Smooth muscle cell (in vitro differentiated cells): Measurements from ENCODE around the gene SLC39A8. TPM values are rescaled to one million over a fixed set of nuclear protein-coding genes. Genes with fewer than 3 reads are reported as not detected.

Experiments used
- DNase-seq: peaks from one replicate; lab custom pipeline; 2025; ENCODE audit not compliant: unreplicated experiment; lab: John Stamatoyannopoulos, UW
- H2AFZ ChIP-seq: fragments of 200-600 bp; sonication (generic); 2 replicates; pipeline ENCODE4 v1.6.0; 2016; ENCODE audit warnings: antibody characterized with exemption, low read depth, mild to moderate bottlenecking
- H3F3A ChIP-seq: fragments of 200-600 bp; sonication (generic); 2 replicates; pipeline ENCODE4 v1.6.0; 2017; ENCODE audit warnings: antibody characterized with exemption, low read depth
- H3K27ac ChIP-seq: fragments of 200-600 bp; sonication (generic); 2 replicates; pipeline ENCODE4 v1.5.1; 2016; ENCODE audit warnings: low read depth, mild to moderate bottlenecking
- H3K27me3 ChIP-seq: fragments of 200-600 bp; sonication (generic); 2 replicates; pipeline ENCODE4 v1.6.1; 2016; ENCODE audit warnings: low read depth, mild to moderate bottlenecking
- H3K36me3 ChIP-seq: fragments of 200-600 bp; sonication (generic); 2 replicates; pipeline ENCODE4 v1.5.1; 2016; ENCODE audit warnings: low read depth
- H3K4me1 ChIP-seq: fragments of 200-600 bp; sonication (generic); 2 replicates; pipeline ENCODE4 v1.5.1; 2016; ENCODE audit warnings: low read depth
- H3K4me2 ChIP-seq: fragments of 200-600 bp; sonication (generic); 2 replicates; pipeline ENCODE4 v1.6.0; 2016; ENCODE audit warnings: mild to moderate bottlenecking
- H3K4me3 ChIP-seq: fragments of 200-600 bp; sonication (generic); 2 replicates; pipeline ENCODE4 v1.5.1; 2016; ENCODE audit warnings: mild to moderate bottlenecking
- H3K79me2 ChIP-seq: fragments of 200-600 bp; sonication (generic); 2 replicates; pipeline ENCODE4 v1.6.0; 2016; ENCODE audit warnings: low read depth, mild to moderate bottlenecking
- H3K9ac ChIP-seq: fragments of 200-600 bp; sonication (generic); 2 replicates; pipeline ENCODE4 v1.6.0; 2016; ENCODE audit warnings: low read depth
- H3K9me3 ChIP-seq: fragments of 200-600 bp; sonication (generic); replicated peaks from 2 replicates; pipeline ENCODE4 v1.5.1; 2016; ENCODE audit warnings: low read depth
- H4K20me1 ChIP-seq: fragments of 200-600 bp; sonication (generic); 2 replicates; pipeline ENCODE4 v1.6.0; 2016; ENCODE audit warnings: low read depth
- CTCF ChIP-seq: fragments of 200-600 bp; sonication (generic); IDR thresholded peaks from 2 replicates; pipeline ENCODE4 v1.5.1; 2017; ENCODE audit warnings: borderline replicate concordance, mild to moderate bottlenecking, antibody characterized with exemption; ENCODE audit not compliant: insufficient read depth, poor library complexity, severe bottlenecking
- whole genome bisulfite sequencing: methylation state at CpG from one replicate; pipeline ENCODE4 v1.1.7; 2016; ENCODE audit warnings: low lambda C conversion rate; 5-methylcytosine and 5-hydroxymethylcytosine counted together
- polyA plus RNA-seq: library from polyadenylated mRNA; unstranded; fragments of >200 nt; fragmentation: Nextera tagmentation; extraction: Ambion mirVana; gene quantifications from 2 replicates; pipeline ENCODE4 v1.2.1, GENCODE V29; 2016
- total RNA-seq: library from RNA; depleted of rRNA; stranded (reverse); fragments of >200 nt; gene quantifications from 2 replicates; pipeline ENCODE4 v1.2.3, GENCODE V29; 2014

Gene SLC39A8
- total and polyA plus RNA-seq, 2 experiments from 2014 or later, result 3.7 to 16.1 TPM

- TF ChIP-seq CTCF, result no peak
- Histone ChIP-seq H4K20me1 (no peaks in the 10 kb centered on the region), H3K79me2 (no peaks in the 10 kb centered on the region), H3F3A (no peaks in the 10 kb centered on the region), H3K4me3 (no peak overlapping the region), H3K9me3 (no peaks in the 10 kb centered on the region), H2AFZ (no peak overlapping the region), H3K4me2 (no peak overlapping the region), H3K27me3 (no peaks in the 10 kb centered on the region), H3K9ac (no peak overlapping the region), H3K4me1 (peaks cover 9% of the 10 kb centered on the region), H3K36me3 (no peaks in the 10 kb centered on the region), H3K27ac (no peak overlapping the region)
- 94% methylated on average over 8 of the region's 8 CpGs for WGBS
- DNase-seq, result no peak
Observed at GRCh38 chr4:102272318-102272717, 73.0 kb downstream of the SLC39A8 start.

- Histone ChIP-seq H3F3A (no peaks in the 10 kb centered on the region), H3K4me2 (no peak overlapping the region), H3K4me3 (no peak overlapping the region), H3K9ac (no peak overlapping the region), H3K36me3 (no peaks in the 10 kb centered on the region), H3K9me3 (no peaks in the 10 kb centered on the region), H4K20me1 (no peaks in the 10 kb centered on the region), H3K27me3 (no peaks in the 10 kb centered on the region), H3K79me2 (no peaks in the 10 kb centered on the region), H3K27ac (no peak overlapping the region), H3K4me1 (peaks cover 9% of the 10 kb centered on the region), H2AFZ (no peak overlapping the region)
- TF ChIP-seq CTCF, result no peak
- DNase-seq, result no peak
Observed at GRCh38 chr4:102268355-102268754, 76.9 kb downstream of the SLC39A8 start.

GRCh38 chr4:102263024-102263787 is 82.1 kb downstream of the SLC39A8 start:
- H3K9me3 ChIP-seq, result no peaks in the 10 kb centered on the region
- H2AFZ ChIP-seq, result no peak overlapping the region
- H4K20me1 ChIP-seq, result no peaks in the 10 kb centered on the region
- H3F3A ChIP-seq, result peaks cover 5% of the 10 kb centered on the region
- H3K4me2 ChIP-seq, result peak overlapping the region; percentile 25
- H3K9ac ChIP-seq, result no peak overlapping the region
- no peak for DNase-seq
- H3K27ac ChIP-seq, result no peak overlapping the region
- no peaks in the 10 kb centered on the region for H3K27me3 ChIP-seq
- H3K36me3 ChIP-seq, result no peaks in the 10 kb centered on the region
- peak; percentile 62 for TF ChIP-seq CTCF
- H3K79me2 ChIP-seq, result no peaks in the 10 kb centered on the region
- peaks cover 12% of the 10 kb centered on the region for H3K4me1 ChIP-seq
- H3K4me3 ChIP-seq, result no peak overlapping the region
- WGBS, result 53% methylated on average over 3 of the region's 3 CpGs

GRCh38 chr4:102259702-102260101 is 85.6 kb downstream of the SLC39A8 start:
- Histone ChIP-seq H3K4me2 (no peak overlapping the region), H3K4me3 (no peak overlapping the region), H3F3A (peaks cover 5% of the 10 kb centered on the region), H3K9me3 (no peaks in the 10 kb centered on the region), H4K20me1 (no peaks in the 10 kb centered on the region), H2AFZ (no peak overlapping the region), H3K27me3 (no peaks in the 10 kb centered on the region), H3K9ac (no peak overlapping the region), H3K27ac (no peak overlapping the region), H3K4me1 (peaks cover 11% of the 10 kb centered on the region), H3K36me3 (no peaks in the 10 kb centered on the region), H3K79me2 (no peaks in the 10 kb centered on the region)
- TF ChIP-seq CTCF, result no peak
- DNase-seq, result no peak
- WGBS, result 91% methylated on average over 1 of the region's 1 CpG
